Measurements from ENCODE around the gene MMAB. TPM values are rescaled to one million over a fixed set of nuclear protein-coding genes. Genes with fewer than 3 reads are reported as not detected.

The MMAB gene
- 41.7 TPM for total RNA-seq

DNA sequence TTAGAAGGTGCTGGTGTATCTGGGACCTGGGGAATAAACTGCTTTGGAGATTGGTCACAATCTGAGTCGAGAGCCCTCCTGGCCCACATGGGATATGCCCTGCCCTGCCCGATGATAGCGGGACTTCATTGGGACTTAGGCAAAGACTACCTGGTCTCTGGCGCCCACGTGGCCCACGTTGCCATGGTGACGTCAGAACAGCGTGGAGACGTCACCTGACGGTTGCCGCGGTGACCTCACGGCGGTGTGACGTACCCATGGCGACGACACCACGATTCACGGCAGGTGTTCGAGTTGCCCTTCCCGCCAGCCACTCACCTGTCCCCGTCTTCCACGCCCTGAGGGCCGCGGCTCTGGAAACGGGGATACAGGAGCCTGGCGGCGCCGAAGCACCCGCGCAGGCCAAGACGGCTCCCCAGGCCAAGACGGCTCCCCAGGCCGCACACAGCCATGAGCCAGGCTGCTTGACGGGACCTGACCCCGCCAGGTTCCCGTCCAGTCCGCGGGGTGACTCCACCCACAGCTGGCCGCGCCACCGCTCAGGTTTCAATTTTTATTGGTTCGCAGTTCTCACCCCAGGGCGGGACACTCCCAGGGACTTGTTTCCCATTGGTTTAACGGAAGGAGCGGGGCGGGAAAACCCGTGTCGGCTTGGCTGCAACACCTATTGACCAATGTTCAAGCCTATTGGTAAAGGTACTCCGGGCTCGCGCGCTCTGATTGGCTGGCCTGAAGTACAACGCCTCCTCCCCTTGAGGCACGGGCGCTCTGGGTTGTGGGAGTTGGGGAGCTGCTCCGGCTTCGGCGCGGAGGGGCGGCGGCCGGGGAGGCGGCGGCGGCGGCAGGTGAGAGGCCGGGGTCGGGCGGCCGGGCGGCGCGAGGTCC lies at the start of gene MMAB, which contains the start of gene MVK:
MMAB (minus strand) TSS at position 476 of the 885 bp plus-strand sequence; CDS start at position 452, 24 bp downstream.
MVK (plus strand) TSS at position 766 of the 885 bp plus-strand sequence. CDS start 1,029 bp downstream, outside the sequence.
- DNase-seq (ENCODE audit: low spot score) (peak; percentile 99), ATAC-seq (peak; percentile 99)
- intact Hi-C loops (cut with DNase I) = no loop called here

DNA sequence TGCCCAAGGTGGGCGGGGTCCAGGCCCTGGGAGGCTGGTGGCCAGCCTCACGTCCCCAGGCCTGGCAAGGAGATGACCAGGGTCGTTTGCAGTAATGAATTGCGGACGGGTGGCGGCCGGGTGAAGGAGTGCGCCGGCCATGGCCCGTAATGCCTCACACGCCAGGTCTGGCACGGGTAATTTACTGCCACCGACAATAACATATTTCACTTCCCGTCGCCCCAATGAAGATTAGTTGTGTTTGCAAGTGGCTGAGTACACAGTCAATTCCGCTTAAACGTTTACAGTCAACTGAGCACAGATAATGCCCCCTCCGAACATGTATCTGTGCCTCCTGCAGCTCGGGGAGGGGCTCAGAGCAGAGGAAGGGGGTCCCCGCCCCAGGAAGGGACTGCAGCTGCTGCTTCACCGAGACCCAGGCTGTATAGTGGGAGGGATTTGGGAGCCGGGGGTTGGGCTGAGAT lies 48.6 kb upstream of the MMAB start:
- DNase-seq (ENCODE audit: low spot score) (no peak), ATAC-seq (no peak)
- intact Hi-C loops (cut with DNase I) = no loop called here

DNA sequence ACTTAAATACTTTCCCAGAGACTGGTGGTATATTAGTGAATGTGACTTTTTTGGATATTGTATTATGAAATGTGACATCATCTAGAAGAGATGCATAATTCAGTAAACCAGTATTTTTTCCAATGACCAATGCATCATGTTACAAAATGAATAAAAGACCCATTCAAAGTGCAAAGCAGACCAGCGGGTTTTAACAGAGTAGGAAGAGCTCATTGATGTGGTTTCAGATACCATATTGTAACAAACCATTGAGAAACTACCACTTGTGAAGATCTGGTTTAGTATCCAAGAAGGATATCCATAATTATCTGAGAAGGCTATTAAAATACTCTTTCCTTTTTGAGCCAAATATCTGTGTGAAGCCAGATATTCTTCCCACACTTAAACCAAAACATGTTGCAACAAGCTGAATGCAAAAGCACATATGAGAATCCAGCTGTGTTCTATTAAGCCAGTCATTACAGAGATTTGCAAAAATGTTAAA lies 47.9 kb upstream of the MMAB start:
- DNase-seq (ENCODE audit: low spot score) = no peak
- intact Hi-C loops (cut with DNase I) = no loop called here
- no peak for ATAC-seq

DNA sequence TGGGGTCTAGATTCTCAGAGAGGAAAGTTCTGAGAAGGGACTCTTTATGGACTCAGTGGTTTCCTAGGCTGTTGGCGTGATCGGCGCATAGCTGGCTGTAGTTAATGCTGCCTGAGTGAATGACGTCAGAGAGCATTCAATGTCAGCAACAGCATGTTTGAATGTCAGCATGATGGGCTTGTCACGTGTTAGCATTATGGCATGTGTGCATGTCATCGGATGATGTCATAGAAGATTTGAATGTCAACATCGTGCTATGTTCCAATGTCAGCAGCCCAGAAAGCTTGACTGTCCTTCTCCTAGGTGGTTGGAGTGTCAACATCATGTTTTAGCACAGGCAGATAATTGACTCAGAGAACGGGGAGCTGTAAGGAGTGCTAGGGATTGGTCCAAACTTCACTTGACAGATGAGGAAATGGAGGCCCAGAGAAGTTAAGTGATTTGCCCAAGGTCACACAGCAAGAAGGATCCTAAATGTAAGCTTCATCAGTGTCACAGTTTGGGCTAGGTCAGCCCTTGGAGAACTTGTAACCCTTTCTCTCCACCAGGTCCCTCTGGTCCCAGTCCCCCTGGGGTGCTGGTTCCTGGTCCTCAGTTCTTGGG lies 45.8 kb upstream of the MMAB start:
- ATAC-seq (no peak), DNase-seq (ENCODE audit: low spot score) (no peak)
- intact Hi-C loops (cut with DNase I) = no loop called here

DNA sequence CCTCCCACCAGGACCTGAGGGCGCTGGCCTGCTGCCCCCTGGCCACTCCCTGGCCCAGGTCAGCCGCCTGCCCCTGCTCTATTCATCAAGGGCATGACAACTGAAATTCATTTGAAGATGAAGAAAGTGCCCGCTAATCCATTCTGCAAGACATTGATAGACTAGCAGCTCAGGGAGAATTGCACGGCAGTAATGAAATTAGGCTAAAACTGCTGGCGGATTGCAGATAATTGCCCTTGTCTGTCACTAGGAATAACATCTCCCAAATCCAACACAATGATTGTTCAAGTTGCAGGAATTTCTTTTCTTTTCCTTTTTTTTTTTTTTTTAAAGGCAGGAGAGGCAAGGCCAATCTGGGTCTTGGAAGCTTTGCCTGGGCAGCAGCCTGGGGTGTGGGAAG lies 44.8 kb upstream of the MMAB start:
- DNase-seq (ENCODE audit: low spot score) (no peak), ATAC-seq (no peak)
- intact Hi-C loops (cut with DNase I) = no loop called here

DNA sequence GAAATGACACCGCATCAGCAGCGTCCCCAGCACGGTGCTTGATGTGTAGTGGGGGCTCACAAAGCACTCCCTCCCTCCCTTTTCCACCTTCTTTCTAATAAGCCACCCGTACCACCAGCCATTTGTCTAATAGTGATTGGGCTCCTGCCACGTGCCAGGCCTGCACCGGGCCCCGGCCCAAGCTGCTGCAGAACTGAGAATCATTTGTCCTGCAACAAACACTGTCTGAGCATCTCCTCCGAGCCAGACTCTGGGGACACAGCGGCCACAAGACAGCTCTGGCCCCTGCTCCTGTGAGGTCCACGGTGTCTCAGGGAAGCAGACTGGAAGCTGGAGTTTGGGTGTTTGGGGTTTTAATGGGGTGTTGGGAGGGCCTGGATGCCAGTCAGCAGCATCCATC lies 44.2 kb upstream of the MMAB start:
- intact Hi-C loops (cut with DNase I) = no loop called here
- no peak for DNase-seq (ENCODE audit: low spot score)
- ATAC-seq = no peak

DNA sequence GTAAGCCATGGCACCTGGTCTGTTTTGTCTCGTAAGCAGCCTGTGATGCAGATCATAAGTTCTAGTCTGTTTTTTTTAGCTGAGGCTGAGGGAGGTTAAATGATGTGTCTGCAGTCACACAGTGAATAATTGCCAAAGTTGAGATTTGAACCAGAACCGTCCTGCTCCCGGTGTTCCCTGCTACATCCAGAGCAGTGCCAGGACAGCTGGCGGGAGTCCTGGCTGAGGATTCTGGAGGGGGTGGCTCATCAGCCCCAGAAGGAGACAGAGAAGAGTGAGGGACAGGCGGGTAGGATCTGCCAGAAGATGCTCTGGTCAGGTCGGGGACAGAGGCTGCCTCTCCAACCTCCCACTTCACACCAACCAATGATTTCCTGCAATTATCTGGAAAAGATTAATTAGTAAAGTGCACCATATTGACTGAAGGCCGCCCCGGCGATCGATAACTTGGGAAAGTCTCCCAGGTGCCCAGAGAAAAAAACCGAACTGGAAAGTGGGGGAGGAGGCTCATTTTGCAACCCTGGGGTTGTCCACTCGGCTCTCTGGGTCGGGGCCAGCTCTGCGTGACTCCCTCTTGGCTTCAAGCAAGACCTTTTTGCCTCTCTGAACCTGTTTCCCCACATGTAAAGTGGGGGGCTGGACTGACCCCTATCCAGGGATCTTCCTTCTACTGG lies 42.4 kb upstream of the MMAB start:
- intact Hi-C loops (cut with DNase I) = no loop called here
- DNase-seq (ENCODE audit: low spot score) (no peak), ATAC-seq (no peak)

DNA sequence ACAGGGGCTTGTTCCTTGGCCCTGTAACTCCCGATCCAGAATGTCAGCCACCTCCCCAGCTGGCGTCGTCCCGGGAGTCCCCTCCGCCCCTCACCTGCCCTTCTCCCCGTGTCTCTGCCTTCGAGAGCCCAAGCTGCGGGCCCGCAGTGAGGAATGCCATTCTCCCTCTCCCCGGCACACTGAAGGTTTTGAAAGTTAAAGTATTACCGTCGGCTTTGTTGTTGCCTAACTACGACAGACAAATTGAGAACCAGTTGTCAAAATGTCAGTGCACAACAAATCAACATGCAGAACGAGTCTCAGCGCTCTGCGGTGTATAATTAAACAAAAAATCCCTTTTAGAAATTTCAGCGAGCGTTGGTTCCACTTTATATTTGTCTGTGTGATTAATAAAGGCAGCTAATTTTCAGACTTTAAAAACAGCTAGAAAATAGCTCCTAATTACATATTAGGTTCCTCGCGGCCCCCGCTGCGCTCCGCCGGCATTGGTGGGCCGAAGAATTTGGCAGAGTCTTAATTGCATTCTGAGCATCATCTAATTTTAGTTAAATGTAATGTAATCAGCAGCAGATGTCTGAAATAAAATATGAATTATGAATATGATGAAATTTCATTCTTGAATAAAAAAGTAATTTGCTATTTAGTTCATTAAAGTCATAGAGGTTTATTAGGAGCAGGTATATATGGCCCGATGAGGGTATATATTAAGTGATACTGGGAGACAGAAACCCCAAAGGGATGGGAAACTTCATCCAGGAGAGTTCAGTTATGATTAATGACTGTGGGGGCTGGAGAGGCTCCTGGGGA lies 40.5 kb upstream of the MMAB start:
- DNase-seq (ENCODE audit: low spot score) (no peak), ATAC-seq (no peak)
- intact Hi-C loops (cut with DNase I) = no loop called here

DNA sequence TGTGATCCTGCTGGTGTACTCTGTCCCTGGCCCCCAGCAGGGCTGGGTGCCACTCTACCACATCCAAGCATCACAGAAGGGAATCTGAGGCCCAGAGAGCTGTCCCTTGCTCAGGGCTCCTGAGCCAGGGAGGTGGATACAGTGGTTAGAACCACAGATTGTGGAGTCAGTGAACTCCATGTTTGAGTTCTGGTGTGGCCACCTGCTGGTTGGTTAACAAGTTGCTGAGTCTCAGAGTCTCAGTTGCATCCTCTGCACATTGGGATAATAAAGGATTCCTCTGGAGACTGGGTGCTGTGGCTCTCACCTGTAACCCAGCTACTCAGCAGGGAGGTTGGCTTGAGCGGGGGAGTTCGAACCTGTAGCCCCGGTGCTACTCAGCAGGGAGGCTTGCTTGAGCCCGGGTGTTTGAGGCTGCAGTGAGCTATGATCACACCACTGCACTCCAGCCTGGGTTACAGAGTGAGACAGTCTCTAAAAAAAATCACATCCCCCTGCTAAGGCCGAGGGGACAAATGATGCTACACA lies 39.7 kb upstream of the MMAB start:
- DNase-seq (ENCODE audit: low spot score) (no peak), ATAC-seq (no peak)
- intact Hi-C loops (cut with DNase I) = no loop called here

DNA sequence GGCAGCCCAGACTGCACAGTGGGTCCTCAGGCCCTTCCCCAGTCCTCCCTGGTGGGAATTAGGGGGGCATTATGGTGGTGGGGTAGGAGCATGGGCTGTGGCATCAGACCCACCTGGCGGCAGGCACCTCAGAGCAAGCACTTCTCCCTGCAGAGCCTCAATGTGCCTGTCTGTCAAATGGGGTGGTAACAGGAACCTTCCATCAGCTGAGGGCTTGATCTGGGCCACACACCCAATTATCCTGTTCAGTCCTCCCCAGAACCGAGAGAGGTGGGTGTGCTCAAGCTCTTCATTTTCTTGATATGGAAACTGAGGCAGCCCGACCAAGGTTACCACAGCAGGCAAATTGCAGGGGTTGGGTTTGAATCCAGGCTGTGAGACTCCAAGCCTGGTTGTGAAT lies 38.7 kb upstream of the MMAB start:
- no peak for ATAC-seq
- DNase-seq (ENCODE audit: low spot score) = no peak
- intact Hi-C loops (cut with DNase I) = no loop called here

DNA sequence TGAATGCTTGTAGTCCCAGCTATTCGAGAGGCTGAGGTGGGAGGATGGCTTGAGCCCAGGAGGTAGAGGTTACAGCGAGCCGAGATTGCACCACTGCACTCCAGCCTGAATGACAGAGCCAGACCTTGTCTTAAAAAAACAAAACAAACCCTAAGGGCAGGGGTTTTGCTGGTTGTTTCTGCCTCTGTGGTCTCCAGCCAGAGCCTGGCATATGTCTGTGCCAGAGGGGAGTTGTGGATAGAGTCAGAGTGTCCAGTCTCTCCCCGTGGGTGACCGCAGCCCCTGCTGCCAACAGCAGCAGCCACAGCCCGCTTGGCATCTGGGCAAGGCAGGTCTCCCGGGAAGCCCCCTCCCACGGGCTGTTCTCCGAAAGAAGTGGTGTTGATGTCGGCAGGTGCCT lies 37.9 kb upstream of the MMAB start:
- intact Hi-C loops (cut with DNase I) = no loop called here
- ATAC-seq (no peak), DNase-seq (ENCODE audit: low spot score) (no peak)

DNA sequence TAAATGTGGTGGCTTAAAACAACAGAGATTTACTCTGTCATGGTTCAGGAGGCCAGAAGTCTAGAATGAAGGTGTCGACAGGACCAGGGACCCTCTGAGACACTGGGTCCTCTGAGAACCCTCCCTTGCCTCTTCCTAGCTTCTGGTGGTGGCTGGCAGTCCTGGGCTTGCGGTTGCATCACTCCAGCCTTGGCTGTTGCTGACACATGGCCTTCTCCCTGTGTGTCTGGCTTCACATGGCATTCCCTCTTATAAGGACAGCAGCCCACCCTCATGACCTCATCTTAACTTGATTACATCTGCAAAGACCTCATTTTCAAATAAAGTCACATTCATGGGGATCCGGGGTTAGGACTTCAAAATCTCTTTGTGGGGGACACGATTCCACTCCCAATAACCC lies 37.2 kb upstream of the MMAB start:
- no peak for DNase-seq (ENCODE audit: low spot score)
- no peak for ATAC-seq
- intact Hi-C loops (cut with DNase I) = no loop called here

DNA sequence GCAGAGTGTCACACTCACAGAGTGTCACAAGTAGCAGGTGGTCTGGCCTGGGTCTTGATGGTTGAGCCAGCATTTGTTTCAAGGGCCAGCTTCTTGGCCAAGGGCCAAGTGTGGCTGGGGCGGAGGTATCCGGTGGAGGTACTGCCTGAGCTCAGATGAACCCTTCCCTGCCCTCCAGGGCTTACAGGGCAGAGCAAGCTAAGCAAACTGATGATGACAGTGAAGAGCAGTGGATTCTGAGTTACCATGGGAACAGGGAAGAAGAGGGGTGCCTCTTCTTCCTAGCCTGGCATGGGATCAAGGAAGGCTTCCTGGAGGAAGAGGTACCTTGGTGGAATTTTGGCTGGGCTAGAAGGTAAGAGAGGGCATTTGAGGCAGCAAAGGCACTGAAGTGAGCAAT lies 36.0 kb upstream of the MMAB start:
- intact Hi-C loops (cut with DNase I) = no loop called here
- no peak for DNase-seq (ENCODE audit: low spot score)
- ATAC-seq = no peak

DNA sequence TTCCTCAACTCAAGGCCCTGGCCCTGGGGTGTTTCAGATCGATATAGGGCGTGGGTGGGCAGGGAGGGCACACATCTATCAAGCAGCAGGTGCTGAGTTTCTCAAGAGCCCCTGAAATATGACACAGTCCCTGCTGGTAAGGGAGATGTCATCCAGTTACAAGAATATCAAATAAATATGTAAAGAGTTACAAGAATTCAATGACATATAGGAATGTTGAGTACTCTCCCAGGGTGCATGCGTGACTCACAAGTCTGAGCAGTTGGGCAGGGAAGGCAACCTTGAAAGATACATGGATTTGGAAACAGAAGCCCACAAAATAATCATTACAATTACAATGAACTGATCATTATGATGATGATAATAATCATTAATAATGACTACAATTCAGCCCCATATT lies 35.5 kb upstream of the MMAB start:
- ATAC-seq (no peak), DNase-seq (ENCODE audit: low spot score) (no peak)
- intact Hi-C loops (cut with DNase I) = no loop called here

DNA sequence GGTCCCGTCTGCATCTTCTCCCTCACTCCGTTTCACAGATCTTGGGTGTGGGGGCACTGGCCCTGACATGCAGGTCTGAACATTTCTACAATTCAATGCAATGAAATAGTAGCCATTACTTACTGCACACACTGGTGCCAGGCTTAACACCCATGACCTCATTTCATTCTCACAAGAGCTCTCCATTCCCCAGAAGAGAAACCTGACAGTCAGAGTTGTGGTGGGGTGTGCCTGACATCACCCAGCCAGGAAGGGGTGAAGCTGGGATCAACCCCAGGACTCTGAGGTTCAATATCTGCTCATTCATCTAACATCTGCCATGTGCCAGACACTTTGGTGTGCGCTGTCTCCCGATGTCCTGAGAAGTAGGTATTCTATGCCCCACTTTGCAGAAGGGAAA lies 35.0 kb upstream of the MMAB start:
- ATAC-seq = no peak
- intact Hi-C loops (cut with DNase I) = no loop called here
- DNase-seq (ENCODE audit: low spot score) = no peak

DNA sequence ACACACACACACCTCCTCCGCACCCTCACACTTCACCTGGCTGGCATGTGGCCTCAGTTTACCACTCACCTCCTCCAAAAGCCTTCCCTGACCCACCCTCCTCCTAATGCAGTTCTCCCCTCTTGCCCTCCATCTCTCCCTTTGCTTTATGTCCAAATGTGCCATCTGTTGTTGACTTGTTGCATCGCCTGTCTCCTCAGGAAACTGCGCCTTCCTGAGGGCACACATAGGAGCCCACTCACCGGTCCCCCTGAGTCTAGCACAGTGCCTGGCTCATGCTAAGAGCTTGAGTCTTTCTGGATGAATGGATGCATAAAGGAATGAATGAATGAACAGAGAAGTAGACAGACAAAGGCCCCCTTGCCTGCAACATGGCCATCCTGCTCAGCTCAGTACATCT lies 34.3 kb upstream of the MMAB start:
- no peak for DNase-seq (ENCODE audit: low spot score)
- intact Hi-C loops (cut with DNase I) = no loop called here
- ATAC-seq = no peak

DNA sequence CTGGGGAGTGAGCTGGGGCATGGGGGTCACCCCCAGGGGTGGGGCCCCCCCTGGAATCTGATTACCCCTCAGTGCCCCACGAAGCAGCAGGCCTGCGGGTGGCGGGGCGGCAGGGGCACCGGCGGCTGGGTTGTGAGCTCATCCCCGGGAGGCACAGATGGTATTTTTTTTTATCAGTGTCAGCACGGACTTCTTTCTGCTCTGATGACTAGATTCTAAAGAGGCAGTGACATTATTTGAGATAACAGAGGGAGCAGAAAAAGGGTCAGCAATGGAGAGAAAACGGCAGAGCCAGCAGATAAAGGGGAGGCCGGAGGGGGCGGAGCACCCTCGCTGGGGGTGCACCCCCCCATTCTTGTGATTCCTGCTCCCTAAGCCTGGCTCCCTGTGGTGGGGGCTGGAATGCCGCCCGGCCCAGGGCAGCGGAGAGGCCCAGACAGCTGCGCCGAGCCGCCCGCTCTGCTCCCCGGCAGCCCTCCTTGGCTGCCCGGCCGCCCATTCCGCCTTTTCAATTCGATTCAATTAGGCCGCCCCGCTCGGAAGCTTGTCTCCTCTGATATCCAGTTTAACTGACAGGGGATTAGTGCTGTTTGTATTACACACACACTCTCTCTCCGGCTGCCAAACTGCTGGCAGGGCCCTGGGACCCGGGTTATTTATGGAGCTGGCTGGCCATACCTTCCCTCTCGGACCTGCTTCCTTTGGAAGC lies 33.2 kb upstream of the MMAB start:
- DNase-seq (ENCODE audit: low spot score) = no peak
- ATAC-seq = peak; percentile 30
- intact Hi-C loops (cut with DNase I) = no loop called here

DNA sequence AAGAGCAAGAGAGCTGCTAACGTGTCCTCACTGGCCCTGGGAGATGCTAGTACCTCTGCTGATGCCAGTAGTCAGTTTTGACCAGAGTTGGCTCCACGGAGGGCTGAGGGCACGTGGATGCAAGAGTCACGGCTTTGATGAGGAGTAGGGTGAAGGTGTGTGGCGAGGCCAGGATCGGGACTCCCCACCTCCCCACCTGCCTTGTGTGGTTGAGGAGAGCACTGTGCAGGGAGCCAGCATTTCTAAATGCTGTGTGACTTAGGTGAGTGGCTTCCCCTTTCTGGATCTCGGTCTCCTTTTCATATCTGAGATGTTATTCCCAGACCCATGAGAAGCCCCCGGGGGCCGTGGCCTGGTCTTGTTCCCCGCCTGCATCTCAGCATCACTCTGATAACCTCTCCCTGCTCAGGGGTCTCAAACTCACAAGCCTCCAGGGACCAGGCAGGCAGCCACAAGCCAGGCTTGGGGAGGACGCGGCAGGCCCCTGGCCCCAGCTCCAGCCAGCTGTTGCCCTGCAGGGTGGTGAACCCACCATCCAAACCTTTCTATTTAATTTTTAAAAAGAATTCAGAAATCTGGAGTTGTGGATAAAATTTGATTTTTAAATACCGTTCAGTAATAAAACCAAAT lies 32.4 kb upstream of the MMAB start:
- intact Hi-C loops (cut with DNase I) = no loop called here
- ATAC-seq = no peak
- no peak for DNase-seq (ENCODE audit: low spot score)
